GM12873 (cell line): ENCODE measurements around the gene MTRF1L.

Experiments
- CTCF ChIP-seq: IDR thresholded peaks from 2 replicates; pipeline ENCODE4 v1.5.1; 2012; ENCODE audit warnings: low read depth, mild to moderate bottlenecking, moderate library complexity, low read length, control low read depth; ENCODE audit not compliant: insufficient read depth; ENCODE audit errors: missing control alignments

The MTRF1L gene

GRCh38 chr6:153002613-153003365 is at the start of gene MTRF1L:
MTRF1L (minus strand) TSS chr6:153002709; CDS start chr6:153002685, 24 bp downstream.
- TF ChIP-seq CTCF, result no peak

- no peak for TF ChIP-seq CTCF
Measured at GRCh38 chr6:153051801-153052200, 49.3 kb upstream of the MTRF1L start.

GRCh38 chr6:153048631-153049030 is 46.1 kb upstream of the MTRF1L start:
- TF ChIP-seq CTCF, result no peak

GRCh38 chr6:153047386-153047785 is 44.9 kb upstream of the MTRF1L start:
- TF ChIP-seq CTCF, result no peak

- no peak for TF ChIP-seq CTCF
Measured at GRCh38 chr6:153045271-153045670, 42.8 kb upstream of the MTRF1L start.

GRCh38 chr6:153044295-153044694 is 41.8 kb upstream of the MTRF1L start:
- no peak for TF ChIP-seq CTCF

- TF ChIP-seq CTCF, result no peak
Measured at GRCh38 chr6:153043719-153044118, 41.2 kb upstream of the MTRF1L start.
